Neural cell (in vitro differentiated cells): Measurements from ENCODE around the gene STAT3. TPM values are rescaled to one million over a fixed set of nuclear protein-coding genes. Genes with fewer than 3 reads are reported as not detected.

Experiments
- H2AFZ ChIP-seq: fragments of 200-600, 300-800 bp; sonication (generic), shearing (Covaris generic); 2 replicates; pipeline ENCODE4 v1.6.0; 2014; ENCODE audit warnings: low read depth, mild to moderate bottlenecking, antibody characterized with exemption, low read length, moderate library complexity
- H3F3A ChIP-seq: fragments of 200-600 bp; shearing (Covaris generic); 2 replicates; pipeline ENCODE4 v1.6.1; 2016; ENCODE audit warnings: mild to moderate bottlenecking, moderate library complexity, mixed read lengths, antibody characterized with exemption, low read length; ENCODE audit not compliant: insufficient read depth, poor library complexity, severe bottlenecking
- H3K27ac ChIP-seq: fragments of 200-600, 300-800 bp; sonication (generic), shearing (Covaris generic); 2 replicates; pipeline ENCODE4 v1.5.1; 2014; ENCODE audit warnings: mild to moderate bottlenecking, low read length, moderate library complexity
- H3K27me3 ChIP-seq: fragments of 300-800, 200-600 bp; sonication (generic), shearing (Covaris generic); 2 replicates; pipeline ENCODE4 v1.6.0; 2014; ENCODE audit warnings: mild to moderate bottlenecking, low read depth, low read length, moderate library complexity; ENCODE audit not compliant: insufficient read depth
- H3K36me3 ChIP-seq: fragments of 300-800, 200-600 bp; sonication (generic), shearing (Covaris generic); 2 replicates; pipeline ENCODE4 v1.5.1; 2014; ENCODE audit warnings: mild to moderate bottlenecking, antibody characterized with exemption, low read length, moderate library complexity; ENCODE audit not compliant: insufficient read depth
- H3K4me2 ChIP-seq: fragments of 300-800, 200-600 bp; sonication (generic), shearing (Covaris generic); 2 replicates; pipeline ENCODE4 v1.6.0; 2014; ENCODE audit warnings: mild to moderate bottlenecking, low read length
- H3K4me3 ChIP-seq: fragments of 300-800, 200-600 bp; sonication (generic), shearing (Covaris generic); 2 replicates; pipeline ENCODE4 v1.5.1; 2014; ENCODE audit warnings: mild to moderate bottlenecking, low read length, moderate library complexity
- H3K79me2 ChIP-seq: fragments of 200-600 bp; shearing (Covaris generic); replicated peaks from 2 replicates; pipeline ENCODE4 v1.6.0; 2014; ENCODE audit warnings: mild to moderate bottlenecking, low read length, moderate library complexity; ENCODE audit not compliant: insufficient read depth
- H3K9ac ChIP-seq: fragments of 300-800, 200-600 bp; sonication (generic), shearing (Covaris generic); 2 replicates; pipeline ENCODE4 v1.6.1; 2016; ENCODE audit warnings: mild to moderate bottlenecking, low read length, mixed read lengths
- H3K9me2 ChIP-seq: fragments of 200-600 bp; shearing (Covaris generic); 2 replicates; pipeline ENCODE4 v1.6.1; 2016; ENCODE audit warnings: mild to moderate bottlenecking, low read length, mixed read lengths; ENCODE audit not compliant: insufficient read depth
- H3K9me3 ChIP-seq: fragments of 200-600, 300-800 bp; sonication (generic), shearing (Covaris generic); 2 replicates; pipeline ENCODE4 v1.6.1; 2016; ENCODE audit warnings: mild to moderate bottlenecking, mixed run types, low read length, moderate library complexity, mixed read lengths
- H4K20me1 ChIP-seq: fragments of 200-600 bp; shearing (Covaris generic); 2 replicates; pipeline ENCODE4 v1.6.1; 2016; ENCODE audit warnings: mild to moderate bottlenecking, mixed run types; ENCODE audit not compliant: insufficient read depth
- EP300 ChIP-seq: fragments of 450-650 bp; conservative IDR thresholded peaks from 2 replicates; pipeline ENCODE4 v1.6.1; 2014; ENCODE audit warnings: antibody characterized with exemption, mild to moderate bottlenecking, moderate library complexity; ENCODE audit not compliant: poor library complexity, severe bottlenecking
- EZH2 ChIP-seq: fragments of 200-600, 300-800 bp; shearing (Covaris generic), sonication (generic); IDR thresholded peaks from 2 replicates; pipeline ENCODE4 v1.6.1; 2014; ENCODE audit warnings: antibody characterized with exemption, low read length, borderline replicate concordance, mild to moderate bottlenecking; ENCODE audit not compliant: insufficient read depth, poor library complexity, severe bottlenecking
- MXI1 ChIP-seq: fragments of 450-650 bp; conservative IDR thresholded peaks from 2 replicates; pipeline ENCODE4 v1.6.1; 2014; ENCODE audit warnings: antibody characterized with exemption, mild to moderate bottlenecking; ENCODE audit not compliant: poor library complexity, severe bottlenecking
- POLR2AphosphoS5 ChIP-seq: IDR thresholded peaks from 2 replicates; pipeline ENCODE4 v1.6.1; 2012
- RAD21 ChIP-seq: fragments of 450-650 bp; conservative IDR thresholded peaks from 2 replicates; pipeline ENCODE4 v1.6.1; 2014; ENCODE audit warnings: antibody characterized with exemption, mild to moderate bottlenecking, moderate library complexity
- SMC3 ChIP-seq: fragments of 450-650 bp; conservative IDR thresholded peaks from 2 replicates; pipeline ENCODE4 v1.6.1; 2014; ENCODE audit warnings: antibody characterized with exemption, mild to moderate bottlenecking, moderate library complexity; ENCODE audit not compliant: poor library complexity
- TAF1 ChIP-seq: IDR thresholded peaks from 2 replicates; pipeline ENCODE4 v1.6.1; 2012; ENCODE audit warnings: low read depth
- polyA plus RNA-seq: library from polyadenylated mRNA; depleted of rRNA; stranded (reverse); fragments of >200 nt; gene quantifications from 2 replicates; pipeline ENCODE4 v1.2.3, GENCODE V29; 2014
- TF ChIP-seq, protein P1 (sequence below): fragments of 450-650 bp; IDR thresholded peaks from 2 replicates; pipeline ENCODE4 v1.5.1; 2014; ENCODE audit warnings: antibody characterized with exemption, mild to moderate bottlenecking, moderate library complexity; ENCODE audit not compliant: poor library complexity, severe bottlenecking
- TF ChIP-seq, protein P2 (sequence below): IDR thresholded peaks from 2 replicates; pipeline ENCODE4 v1.6.1; 2012; ENCODE audit warnings: borderline replicate concordance

Gene STAT3
- polyA plus RNA-seq, 1 donor from 2014 or later = 24.2 TPM

DNA sequence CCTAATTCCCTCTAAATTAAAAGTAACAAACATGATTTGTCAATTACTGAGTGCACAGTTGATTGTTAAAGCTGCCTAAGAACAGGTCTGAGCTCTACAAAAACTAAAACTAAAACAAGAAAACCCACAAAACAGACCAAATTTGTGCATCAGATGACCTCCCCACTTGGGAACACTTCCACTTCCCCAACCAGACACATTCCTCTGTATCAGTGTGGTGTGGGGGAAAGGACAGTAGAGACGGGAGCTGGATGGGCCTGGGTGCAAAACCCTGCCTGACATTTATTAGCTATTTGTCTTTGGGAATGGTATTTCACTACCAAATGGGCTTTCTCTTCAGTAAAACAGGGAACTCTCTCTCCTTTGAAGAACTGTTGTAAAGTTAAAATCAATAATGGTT is 29.8 kb downstream of the STAT3 start:
- no peak overlapping the region for H3K4me3 ChIP-seq
- H2AFZ ChIP-seq = no peak overlapping the region
- H3F3A ChIP-seq = no peaks in the 10 kb centered on the region
- H3K27me3 ChIP-seq = no peaks in the 10 kb centered on the region
- no peaks in the 10 kb centered on the region for H3K9me3 ChIP-seq
- H3K4me2 ChIP-seq = no peak overlapping the region
- H3K9me2 ChIP-seq = no peaks in the 10 kb centered on the region
- H3K79me2 ChIP-seq = no peaks in the 10 kb centered on the region
- H3K36me3 ChIP-seq = no peaks in the 10 kb centered on the region
- no peak overlapping the region for H3K9ac ChIP-seq
- H3K27ac ChIP-seq = no peak overlapping the region
- TF ChIP-seq TAF1 = no peak
- TF ChIP-seq, protein P1, sequence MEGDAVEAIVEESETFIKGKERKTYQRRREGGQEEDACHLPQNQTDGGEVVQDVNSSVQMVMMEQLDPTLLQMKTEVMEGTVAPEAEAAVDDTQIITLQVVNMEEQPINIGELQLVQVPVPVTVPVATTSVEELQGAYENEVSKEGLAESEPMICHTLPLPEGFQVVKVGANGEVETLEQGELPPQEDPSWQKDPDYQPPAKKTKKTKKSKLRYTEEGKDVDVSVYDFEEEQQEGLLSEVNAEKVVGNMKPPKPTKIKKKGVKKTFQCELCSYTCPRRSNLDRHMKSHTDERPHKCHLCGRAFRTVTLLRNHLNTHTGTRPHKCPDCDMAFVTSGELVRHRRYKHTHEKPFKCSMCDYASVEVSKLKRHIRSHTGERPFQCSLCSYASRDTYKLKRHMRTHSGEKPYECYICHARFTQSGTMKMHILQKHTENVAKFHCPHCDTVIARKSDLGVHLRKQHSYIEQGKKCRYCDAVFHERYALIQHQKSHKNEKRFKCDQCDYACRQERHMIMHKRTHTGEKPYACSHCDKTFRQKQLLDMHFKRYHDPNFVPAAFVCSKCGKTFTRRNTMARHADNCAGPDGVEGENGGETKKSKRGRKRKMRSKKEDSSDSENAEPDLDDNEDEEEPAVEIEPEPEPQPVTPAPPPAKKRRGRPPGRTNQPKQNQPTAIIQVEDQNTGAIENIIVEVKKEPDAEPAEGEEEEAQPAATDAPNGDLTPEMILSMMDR = no peak
- no peak for TF ChIP-seq RAD21
- TF ChIP-seq EP300 = no peak
- no peak for TF ChIP-seq MXI1
- TF ChIP-seq EZH2 = no peak
- no peak for TF ChIP-seq SMC3
- no peak for TF ChIP-seq POLR2AphosphoS5
- TF ChIP-seq, protein P2, sequence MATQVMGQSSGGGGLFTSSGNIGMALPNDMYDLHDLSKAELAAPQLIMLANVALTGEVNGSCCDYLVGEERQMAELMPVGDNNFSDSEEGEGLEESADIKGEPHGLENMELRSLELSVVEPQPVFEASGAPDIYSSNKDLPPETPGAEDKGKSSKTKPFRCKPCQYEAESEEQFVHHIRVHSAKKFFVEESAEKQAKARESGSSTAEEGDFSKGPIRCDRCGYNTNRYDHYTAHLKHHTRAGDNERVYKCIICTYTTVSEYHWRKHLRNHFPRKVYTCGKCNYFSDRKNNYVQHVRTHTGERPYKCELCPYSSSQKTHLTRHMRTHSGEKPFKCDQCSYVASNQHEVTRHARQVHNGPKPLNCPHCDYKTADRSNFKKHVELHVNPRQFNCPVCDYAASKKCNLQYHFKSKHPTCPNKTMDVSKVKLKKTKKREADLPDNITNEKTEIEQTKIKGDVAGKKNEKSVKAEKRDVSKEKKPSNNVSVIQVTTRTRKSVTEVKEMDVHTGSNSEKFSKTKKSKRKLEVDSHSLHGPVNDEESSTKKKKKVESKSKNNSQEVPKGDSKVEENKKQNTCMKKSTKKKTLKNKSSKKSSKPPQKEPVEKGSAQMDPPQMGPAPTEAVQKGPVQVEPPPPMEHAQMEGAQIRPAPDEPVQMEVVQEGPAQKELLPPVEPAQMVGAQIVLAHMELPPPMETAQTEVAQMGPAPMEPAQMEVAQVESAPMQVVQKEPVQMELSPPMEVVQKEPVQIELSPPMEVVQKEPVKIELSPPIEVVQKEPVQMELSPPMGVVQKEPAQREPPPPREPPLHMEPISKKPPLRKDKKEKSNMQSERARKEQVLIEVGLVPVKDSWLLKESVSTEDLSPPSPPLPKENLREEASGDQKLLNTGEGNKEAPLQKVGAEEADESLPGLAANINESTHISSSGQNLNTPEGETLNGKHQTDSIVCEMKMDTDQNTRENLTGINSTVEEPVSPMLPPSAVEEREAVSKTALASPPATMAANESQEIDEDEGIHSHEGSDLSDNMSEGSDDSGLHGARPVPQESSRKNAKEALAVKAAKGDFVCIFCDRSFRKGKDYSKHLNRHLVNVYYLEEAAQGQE = no peak
- no peaks in the 10 kb centered on the region for H4K20me1 ChIP-seq

DNA sequence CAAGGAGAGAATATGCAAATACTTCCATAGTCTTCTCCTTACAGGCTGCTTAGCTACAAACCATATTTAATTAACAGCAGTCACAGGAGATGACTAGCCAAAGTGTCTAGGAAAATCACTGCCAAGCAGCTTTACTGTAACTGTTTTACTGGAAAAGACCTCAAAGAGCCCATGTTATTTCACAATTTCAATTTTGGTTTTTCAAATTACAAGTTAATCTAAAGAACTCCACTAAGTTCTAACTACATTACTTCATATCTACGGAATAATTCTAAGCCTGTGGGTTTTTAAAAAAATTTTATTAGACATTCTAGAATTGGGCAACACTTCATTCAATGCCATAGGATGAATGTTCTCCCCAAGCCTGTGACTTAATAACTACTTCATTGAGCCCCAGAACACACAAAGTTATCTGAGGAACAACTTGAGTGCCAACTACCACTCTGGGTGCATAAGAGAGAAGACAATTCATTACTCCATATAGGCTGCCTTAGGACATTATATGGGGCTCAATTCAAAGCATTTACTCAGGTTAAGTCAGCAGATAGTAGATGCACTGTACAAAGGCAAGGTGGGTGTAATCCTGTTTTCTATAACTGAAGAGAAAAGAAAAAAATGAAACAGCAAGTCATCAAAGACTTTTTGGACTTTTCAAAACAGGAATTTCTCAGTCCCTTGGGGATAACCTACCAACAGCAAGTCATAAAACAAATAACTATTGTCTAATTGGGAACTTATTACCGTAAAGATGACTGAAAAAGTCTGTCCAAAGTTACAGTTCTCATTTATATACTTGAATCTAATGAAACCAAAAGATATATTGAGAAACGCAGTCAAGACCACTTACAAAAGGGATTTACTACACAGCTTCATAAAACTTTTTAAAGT is 33.0 kb downstream of the STAT3 start:
- H3K27me3 ChIP-seq = no peaks in the 10 kb centered on the region
- no peak overlapping the region for H2AFZ ChIP-seq
- no peaks in the 10 kb centered on the region for H3K79me2 ChIP-seq
- H3F3A ChIP-seq = no peaks in the 10 kb centered on the region
- no peak overlapping the region for H3K9ac ChIP-seq
- TF ChIP-seq, protein P1 = no peak
- TF ChIP-seq TAF1 (no peak), MXI1 (no peak), SMC3 (no peak), RAD21 (no peak), POLR2AphosphoS5 (no peak), EP300 (no peak)
- TF ChIP-seq, protein P2 = no peak
- H3K9me3 ChIP-seq = no peaks in the 10 kb centered on the region
- no peaks in the 10 kb centered on the region for H3K9me2 ChIP-seq
- H3K4me3 ChIP-seq = no peak overlapping the region
- no peaks in the 10 kb centered on the region for H3K36me3 ChIP-seq
- H3K4me2 ChIP-seq = no peak overlapping the region
- H4K20me1 ChIP-seq = no peaks in the 10 kb centered on the region
- no peak overlapping the region for H3K27ac ChIP-seq
